Psoas muscle (tissue), 8 donors: Measurements from ENCODE around the gene CUX1. TPM values are rescaled to one million over a fixed set of nuclear protein-coding genes. Genes with fewer than 3 reads are reported as not detected.

Source experiments
- ATAC-seq, 4 donors: fragments of 200-7000 bp; cut with Tn5 transposase; one replicate each; pipeline ENCODE4 v1.9.1; 2020; ENCODE audit warnings: moderate library complexity in 3 of 4, mild to moderate bottlenecking in 2 of 4
- DNase-seq, 2 donors: peaks; one replicate each; pipeline ENCODE4 v3.0.0-alpha.2; 2020
- H3K27ac ChIP-seq: fragments of 200-600 bp; one replicate; pipeline ENCODE4 v1.8.0; 2022
- H3K27me3 ChIP-seq, 3 donors: fragments of 200-600 bp in 1 of 3; one replicate each; pipeline versions ENCODE4 v1.6.1 to v1.8.0; 2013 to 2022; ENCODE audit warnings: low read length in 2 of 3, mild to moderate bottlenecking in 2 of 3, moderate library complexity in 1 of 3; ENCODE audit not compliant: insufficient read depth in 3 of 3
- H3K36me3 ChIP-seq, 2 donors: fragments of 200-600 bp in 1 of 2; one replicate each; pipeline versions ENCODE4 v1.6.1 to v1.8.0; 2013 to 2022; ENCODE audit warnings: low read depth in 1 of 2, mild to moderate bottlenecking in 1 of 2, moderate library complexity in 1 of 2; ENCODE audit not compliant: insufficient read depth in 1 of 2
- H3K4me1 ChIP-seq: fragments of 200-600 bp; one replicate; pipeline ENCODE4 v1.8.0; 2022
- H3K4me3 ChIP-seq: fragments of 200-600 bp; one replicate; pipeline ENCODE4 v1.8.0; 2022; ENCODE audit warnings: mild to moderate bottlenecking
- H3K9me3 ChIP-seq: fragments of 200-600 bp; one replicate; pipeline ENCODE4 v1.8.0; 2022
- WGBS, 3 donors: extraction: QIAGEN DNeasy Blood & Tissue Kit; methylation state at CpG; one replicate each; pipeline versions ENCODE4 v1.1.6 to v1.1.7; 2013; 5-methylcytosine and 5-hydroxymethylcytosine counted together
- intact Hi-C, 2 donors: fragments of 100-400 bp; cut with DNase I; formaldehyde crosslinking; loops; one replicate each; pipeline versions ENCODE4 v1.11.0 to v1.14.2; 2022
- polyA plus RNA-seq, 3 donors: library from polyadenylated mRNA; stranded (reverse); fragments of 200-250 nt; gene quantifications; one replicate each; pipeline ENCODE4 v1.2.3, GENCODE V29; 2013
- total RNA-seq, 4 donors: library from RNA; stranded (reverse); fragmentation: NEBNext Ultra II Directional in 2 of 4; extraction: Animal tissue kit (Norgen Biotek cat#: 25700) in 2 of 4; gene quantifications; one replicate each; pipeline versions ENCODE4 v1.2.1 to v1.2.4, GENCODE V29; 2021 to 2023
- TF ChIP-seq, protein P1 (sequence below): fragments of 200-600 bp; IDR thresholded peaks from one replicate; pipeline ENCODE4 v1.8.0; 2022; ENCODE audit warnings: antibody characterized with exemption
- donor health status: healthy with polysubstance abuse.
- donor health status: DM: no; HTN: no; CAD: no; lungs with moderate emphysema.
- donor health status: Bipolar disorder and iron deficiency.
- donor health status: healthy.
- donor health status: DM: yes; HTN: yes; CAD: no.
- donor health status: DM: no; HTN: no; CAD: no.
- donor health status: DM: no; HTN: no; CAD: no.
- donor health status: DM: yes; HTN: yes; CAD: no.

The CUX1 gene
- total and polyA plus RNA-seq, 7 donors: 12.5 to 95.6 (median 72.4) TPM

GRCh38 chr7:101995121-101995520 lies 177.7 kb downstream of the CUX1 start:
- intact Hi-C loops: no loop called here
- 82 to 88% (median 85%) methylated on average over 5 of the region's 5 CpGs for WGBS, 3 donors
- Histone ChIP-seq H3K36me3 (no peaks in the 10 kb centered on the region), H3K27me3 (no peaks in the 10 kb centered on the region), H3K9me3 (no peaks in the 10 kb centered on the region), H3K4me1 (peaks cover 21% of the 10 kb centered on the region), H3K27ac (no peak overlapping the region), H3K4me3 (no peak overlapping the region)
- DNase-seq (no peak), ATAC-seq (no peak)
- TF ChIP-seq, protein P1, sequence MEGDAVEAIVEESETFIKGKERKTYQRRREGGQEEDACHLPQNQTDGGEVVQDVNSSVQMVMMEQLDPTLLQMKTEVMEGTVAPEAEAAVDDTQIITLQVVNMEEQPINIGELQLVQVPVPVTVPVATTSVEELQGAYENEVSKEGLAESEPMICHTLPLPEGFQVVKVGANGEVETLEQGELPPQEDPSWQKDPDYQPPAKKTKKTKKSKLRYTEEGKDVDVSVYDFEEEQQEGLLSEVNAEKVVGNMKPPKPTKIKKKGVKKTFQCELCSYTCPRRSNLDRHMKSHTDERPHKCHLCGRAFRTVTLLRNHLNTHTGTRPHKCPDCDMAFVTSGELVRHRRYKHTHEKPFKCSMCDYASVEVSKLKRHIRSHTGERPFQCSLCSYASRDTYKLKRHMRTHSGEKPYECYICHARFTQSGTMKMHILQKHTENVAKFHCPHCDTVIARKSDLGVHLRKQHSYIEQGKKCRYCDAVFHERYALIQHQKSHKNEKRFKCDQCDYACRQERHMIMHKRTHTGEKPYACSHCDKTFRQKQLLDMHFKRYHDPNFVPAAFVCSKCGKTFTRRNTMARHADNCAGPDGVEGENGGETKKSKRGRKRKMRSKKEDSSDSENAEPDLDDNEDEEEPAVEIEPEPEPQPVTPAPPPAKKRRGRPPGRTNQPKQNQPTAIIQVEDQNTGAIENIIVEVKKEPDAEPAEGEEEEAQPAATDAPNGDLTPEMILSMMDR: no peak

DNA sequence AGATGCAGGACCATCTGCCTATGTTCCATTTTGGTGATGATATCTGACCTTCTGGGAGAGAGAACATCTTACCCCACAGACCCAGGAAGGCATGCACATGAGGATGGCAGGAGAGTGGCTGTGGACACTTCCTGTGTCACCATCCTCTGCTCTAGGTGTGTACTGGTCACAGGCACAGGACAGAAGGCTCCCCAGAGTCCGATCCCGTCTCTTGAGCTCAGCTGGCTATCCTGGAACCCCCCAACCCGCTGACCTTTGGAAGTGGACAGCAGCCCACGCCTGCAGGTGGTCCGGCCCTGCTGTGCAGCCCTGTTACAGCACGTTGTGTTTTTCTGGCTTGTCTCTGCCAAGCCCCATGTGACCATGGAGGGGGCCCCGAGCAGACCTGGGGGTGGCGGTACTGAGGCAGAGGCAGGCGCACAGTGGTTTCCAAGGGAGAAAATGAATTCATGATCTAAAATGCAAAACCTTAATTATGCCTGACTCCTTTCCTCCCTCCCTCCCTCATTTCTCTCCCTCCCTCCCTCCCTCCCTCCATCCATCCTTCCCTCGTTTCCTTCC lies 178.8 kb downstream of the CUX1 start:
- intact Hi-C loops: no loop called here

GRCh38 chr7:101996876-101997275 lies 179.4 kb downstream of the CUX1 start:
- ATAC-seq (no peak), DNase-seq (peak in 1 of 2 donors; percentile 20)
- Histone ChIP-seq H3K36me3 (no peaks in the 10 kb centered on the region), H3K4me3 (no peak overlapping the region), H3K9me3 (no peaks in the 10 kb centered on the region), H3K27ac (no peak overlapping the region), H3K27me3 (no peaks in the 10 kb centered on the region), H3K4me1 (peaks cover 27% of the 10 kb centered on the region)
- intact Hi-C loops: no loop called here
- TF ChIP-seq, protein P1: no peak
- 92 to 96% (median 95%) methylated on average over 16 of the region's 16 CpGs for WGBS, 3 donors

More for the DNA sequence above, 178.8 kb downstream of the CUX1 start:
- Histone ChIP-seq H3K27me3 (no peaks in the 10 kb centered on the region), H3K4me3 (no peak overlapping the region), H3K27ac (no peak overlapping the region), H3K36me3 (no peaks in the 10 kb centered on the region), H3K9me3 (no peaks in the 10 kb centered on the region), H3K4me1 (peaks cover 27% of the 10 kb centered on the region)
- TF ChIP-seq, protein P1: no peak
- WGBS, 3 donors: 81 to 86% (median 82%) methylated on average over 9 to 10 of the region's 10 CpGs
- DNase-seq: no peak
- no peak for ATAC-seq

DNA sequence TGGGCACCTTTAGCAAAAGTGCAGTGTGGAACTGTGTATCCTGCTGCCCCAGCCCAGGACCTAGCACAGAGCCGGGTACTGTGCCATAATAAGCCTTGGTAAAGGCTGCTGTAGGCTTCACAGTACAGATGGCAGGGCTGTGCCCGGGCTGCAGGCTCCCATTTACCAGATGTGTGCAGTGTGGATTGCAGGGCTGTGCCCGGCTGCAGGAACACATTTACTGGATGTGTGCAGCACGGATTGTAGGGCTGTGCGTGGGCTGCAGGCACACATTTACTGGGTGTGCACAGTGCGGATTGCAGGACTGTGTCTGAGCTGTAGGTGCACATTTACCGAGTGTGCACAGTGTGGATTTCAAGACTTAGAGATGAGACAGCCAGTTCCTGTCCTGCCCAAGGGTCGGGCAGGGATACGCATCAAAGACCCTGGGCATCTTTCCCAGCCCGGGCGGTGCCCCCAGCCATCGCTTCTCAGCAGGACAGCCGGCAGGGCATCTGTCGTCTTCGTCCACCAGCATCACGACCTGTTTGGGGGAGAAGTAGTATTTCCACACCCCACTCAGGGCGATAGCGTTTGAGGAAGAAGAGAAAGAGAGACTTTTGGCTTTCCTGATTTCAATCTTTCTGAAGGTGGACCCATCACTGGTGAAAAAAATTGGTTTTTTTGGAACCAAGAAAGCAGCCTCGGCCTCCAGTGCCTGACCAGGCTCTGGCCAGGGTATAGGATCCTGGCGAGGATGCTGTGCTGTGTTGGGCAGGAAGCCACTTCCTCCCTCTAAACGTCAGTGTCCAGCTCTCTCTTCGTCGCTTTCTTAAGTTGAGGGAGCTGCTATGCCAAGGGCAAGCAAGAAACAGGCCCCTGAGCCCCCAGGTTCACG lies 180.8 kb downstream of the CUX1 start:
- ATAC-seq: peak in 3 of 4 donors; percentile 12 to 28 (median 17)
- TF ChIP-seq, protein P1: no peak
- intact Hi-C loops: no loop called here

More for the DNA sequence above, 180.8 kb downstream of the CUX1 start:
- Histone ChIP-seq H3K9me3 (no peaks in the 10 kb centered on the region), H3K36me3 (no peaks in the 10 kb centered on the region), H3K4me1 (peaks cover 27% of the 10 kb centered on the region), H3K27me3 (no peaks in the 10 kb centered on the region), H3K27ac (no peak overlapping the region), H3K4me3 (no peak overlapping the region)
- DNase-seq: peak in 1 of 2 donors; percentile 36
- 54 to 79% (median 60%) methylated on average over 24 of the region's 24 CpGs for WGBS, 3 donors
